ENCODE measurements around the gene SKP1.

GRCh38 chr5:134145041-134145757, 31.6 kb downstream of the SKP1 start:
- TF ChIP-seq CTCF (IDR thresholded peaks at IDR 0.05): no peak
- TF ChIP-seq POLR2A (IDR thresholded peaks at IDR 0.05): no peak
